HG02870 (cell line): ENCODE data around the gene CDH4.

Source experiments
- ATAC-seq: cut with Tn5 transposase; IDR thresholded peaks from one replicate; pipeline ENCODE4 v1.9.1; 2021; ENCODE audit warnings: mild to moderate bottlenecking, moderate library complexity; ENCODE audit not compliant: unreplicated experiment

The CDH4 gene

DNA sequence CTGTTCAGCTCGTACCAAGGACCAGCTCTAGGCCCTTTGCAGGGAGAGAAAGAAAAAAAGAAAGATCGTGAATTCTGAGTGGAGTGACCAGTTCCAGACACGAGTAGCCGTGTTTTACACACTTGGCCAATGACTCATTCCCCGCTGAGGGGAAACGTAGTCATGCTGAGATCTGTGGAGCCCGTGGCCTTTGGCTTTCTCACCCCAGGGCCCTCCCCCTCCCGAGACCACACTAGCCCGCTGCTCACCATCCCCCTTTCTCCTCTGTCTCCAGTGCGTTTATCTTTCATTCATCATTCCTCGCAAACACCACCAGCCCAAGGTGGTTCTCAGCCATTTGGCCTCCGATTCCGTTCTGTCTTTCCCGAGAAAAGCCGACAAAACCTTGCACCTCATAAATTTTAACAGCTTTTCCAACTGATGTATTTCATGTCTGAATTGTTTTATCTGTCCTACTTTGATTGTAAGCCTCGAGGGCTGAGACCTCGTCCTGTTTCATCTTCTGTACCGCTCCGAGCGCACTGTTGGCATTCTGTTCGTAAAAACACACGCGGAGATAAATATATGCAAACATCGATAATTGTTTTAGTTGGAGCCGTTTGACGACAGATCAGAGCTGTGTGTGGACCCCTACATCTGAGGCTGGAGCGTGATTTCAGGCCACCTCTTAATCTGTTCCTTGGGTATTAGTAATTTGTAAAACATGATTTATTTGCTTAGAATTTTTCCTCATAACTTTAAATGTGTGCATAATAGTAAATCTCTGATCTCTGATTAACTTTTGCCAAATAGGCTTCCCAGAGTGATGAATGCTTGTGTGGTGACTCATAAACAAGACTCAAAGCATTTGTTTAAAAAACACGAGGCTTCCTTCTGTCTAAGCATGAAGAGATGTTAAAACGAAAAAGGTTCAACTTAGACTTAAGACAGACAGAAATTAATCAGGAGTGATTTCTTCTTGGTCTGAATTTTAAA is 336.6 kb downstream of the CDH4 start:
- ATAC-seq = no peak

GRCh38 chr20:61590236-61590635 is 338.2 kb downstream of the CDH4 start:
- no peak for ATAC-seq

DNA sequence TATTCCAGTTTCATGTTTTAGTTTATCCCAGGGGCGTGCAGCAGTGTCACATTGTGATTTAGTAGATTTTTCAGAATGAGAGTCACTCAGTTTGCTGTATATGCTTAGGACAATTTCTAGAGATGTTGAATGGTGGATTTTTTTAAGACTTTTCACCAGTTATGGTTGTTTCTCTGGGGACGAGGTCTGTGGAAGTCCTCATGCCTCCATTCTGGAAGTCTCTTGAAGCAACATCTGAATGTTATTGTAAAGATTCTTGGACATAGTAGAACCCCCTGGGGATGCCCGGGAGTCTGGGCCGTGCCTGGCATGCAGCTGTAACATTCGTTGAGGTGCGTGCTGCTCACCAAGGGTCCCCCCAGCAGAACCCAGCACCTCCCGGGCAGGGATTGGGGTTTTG is 341.5 kb downstream of the CDH4 start:
- no peak for ATAC-seq

DNA sequence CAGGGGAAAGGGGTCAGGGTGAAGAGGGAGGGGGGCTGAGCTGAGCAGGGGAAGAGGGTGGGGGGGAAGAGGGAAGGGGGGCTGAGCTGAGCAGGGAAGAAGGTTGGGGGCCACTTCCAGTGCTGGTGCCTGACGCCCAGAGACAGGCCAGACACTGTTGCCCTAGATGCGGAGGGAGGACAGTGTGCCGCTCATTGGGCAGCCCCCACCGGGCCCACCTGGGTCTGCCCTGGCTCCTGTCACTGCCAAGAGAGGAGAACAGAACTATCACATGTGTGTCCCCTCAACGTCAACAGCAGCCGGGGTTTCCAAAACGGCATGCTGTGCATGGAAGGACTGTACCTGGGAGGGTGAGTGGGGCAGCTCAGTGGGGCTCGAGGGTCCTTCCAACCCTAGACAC is 342.1 kb downstream of the CDH4 start:
- ATAC-seq = no peak

GRCh38 chr20:61595216-61595615 is 343.2 kb downstream of the CDH4 start:
- no peak for ATAC-seq

GRCh38 chr20:61596687-61597330 is 344.7 kb downstream of the CDH4 start:
- ATAC-seq = no peak

- no peak for ATAC-seq
These were observed 345.9 kb downstream of the CDH4 start for GRCh38 chr20:61597996-61598395.

- no peak for ATAC-seq
These were observed 346.5 kb downstream of the CDH4 start for GRCh38 chr20:61598586-61598985.

DNA sequence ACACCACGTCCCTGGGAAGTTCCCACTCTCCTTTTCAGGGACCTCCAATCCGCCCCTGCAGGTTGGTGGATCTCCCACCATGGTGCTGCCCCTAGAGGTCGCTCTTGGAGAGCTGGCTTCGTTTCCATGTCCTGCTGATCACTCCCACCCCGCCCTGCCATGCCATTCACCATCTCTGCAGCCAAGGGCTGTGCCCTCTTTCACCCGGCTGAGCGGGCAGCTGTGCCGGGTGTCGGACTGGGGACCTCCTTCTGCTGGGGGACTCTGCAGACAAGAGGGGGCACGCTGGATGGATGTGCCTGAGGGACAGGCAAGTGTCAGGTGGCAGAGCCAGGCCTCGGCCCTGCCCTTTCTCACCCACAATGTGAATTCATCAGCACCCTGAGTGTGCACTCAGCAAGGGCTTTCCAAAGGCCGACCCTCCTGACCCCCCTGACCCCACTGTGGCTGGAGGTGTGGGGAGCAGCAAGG is 347.0 kb downstream of the CDH4 start:
- no peak for ATAC-seq

DNA sequence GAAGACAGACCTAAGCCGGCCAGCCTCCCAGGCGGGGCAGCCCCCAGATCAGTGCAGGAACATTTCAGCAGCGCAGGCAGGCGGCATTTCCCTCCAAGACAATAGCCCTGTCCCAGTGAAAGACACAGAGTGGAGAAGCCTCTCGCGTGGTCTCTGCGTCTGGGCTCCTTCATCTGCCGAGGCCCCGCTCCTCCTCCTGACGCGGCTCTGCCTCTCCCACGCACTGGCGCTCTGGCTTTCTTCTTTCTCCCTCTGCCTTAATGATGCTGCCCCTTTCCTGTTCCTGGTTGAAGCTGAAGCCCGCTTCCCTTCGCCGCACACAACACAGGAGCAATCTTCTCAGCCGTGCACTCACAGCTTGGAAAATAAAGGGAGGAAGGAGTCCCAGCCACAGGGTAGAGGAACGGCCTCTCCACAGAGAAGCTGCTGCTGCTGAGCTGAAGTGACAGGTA is 347.5 kb downstream of the CDH4 start:
- ATAC-seq = no peak

- no peak for ATAC-seq
These were observed 348.0 kb downstream of the CDH4 start for GRCh38 chr20:61600016-61600415.

GRCh38 chr20:61601361-61601760 is 349.3 kb downstream of the CDH4 start:
- no peak for ATAC-seq

DNA sequence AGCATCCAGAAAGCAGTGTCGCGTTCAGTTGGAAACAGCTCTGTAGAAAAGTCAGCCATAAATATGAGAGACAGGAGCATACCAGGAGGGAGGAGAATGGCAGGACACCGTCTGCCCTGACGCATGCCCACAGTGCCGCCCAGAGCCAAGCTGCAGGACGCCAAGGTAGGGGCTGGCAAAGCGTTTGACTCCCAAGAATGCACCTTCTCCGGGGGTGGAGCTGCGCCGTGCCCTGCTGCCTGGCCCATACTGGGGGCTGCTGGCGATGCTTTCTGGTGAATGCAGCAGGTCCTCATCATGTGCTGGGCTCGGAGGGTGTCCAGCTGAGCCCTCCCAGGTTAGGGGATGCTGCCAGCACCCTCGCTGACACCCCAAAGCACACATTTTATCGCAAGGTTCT is 349.8 kb downstream of the CDH4 start:
- no peak for ATAC-seq

DNA sequence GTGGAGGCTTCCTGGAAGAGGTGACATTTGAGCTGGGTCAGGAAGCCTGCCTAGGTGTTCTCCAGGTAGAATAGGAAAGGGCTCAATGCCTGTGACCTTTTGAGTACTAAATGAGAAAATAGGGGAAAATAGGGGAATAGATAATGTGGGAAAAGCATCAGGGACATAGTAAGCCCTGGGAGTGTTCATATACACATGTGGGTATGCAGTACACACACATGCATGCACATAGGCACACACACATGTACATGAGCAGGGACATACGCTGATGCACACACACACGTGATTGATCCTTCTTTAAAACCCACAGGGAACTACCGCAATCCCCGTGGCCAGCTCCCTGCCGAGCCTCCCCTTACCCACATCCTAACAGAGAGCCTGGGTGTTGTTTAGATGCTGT is 351.7 kb downstream of the CDH4 start:
- no peak for ATAC-seq

GRCh38 chr20:61604549-61604948 is 352.5 kb downstream of the CDH4 start:
- ATAC-seq = no peak

- no peak for ATAC-seq
These were observed 353.2 kb downstream of the CDH4 start for GRCh38 chr20:61605283-61605682.

- ATAC-seq = no peak
These were observed 353.9 kb downstream of the CDH4 start for GRCh38 chr20:61605862-61606557.

- ATAC-seq = no peak
These were observed 356.4 kb downstream of the CDH4 start for GRCh38 chr20:61608275-61609085.

- no peak for ATAC-seq
These were observed 357.4 kb downstream of the CDH4 start for GRCh38 chr20:61609461-61609860.

DNA sequence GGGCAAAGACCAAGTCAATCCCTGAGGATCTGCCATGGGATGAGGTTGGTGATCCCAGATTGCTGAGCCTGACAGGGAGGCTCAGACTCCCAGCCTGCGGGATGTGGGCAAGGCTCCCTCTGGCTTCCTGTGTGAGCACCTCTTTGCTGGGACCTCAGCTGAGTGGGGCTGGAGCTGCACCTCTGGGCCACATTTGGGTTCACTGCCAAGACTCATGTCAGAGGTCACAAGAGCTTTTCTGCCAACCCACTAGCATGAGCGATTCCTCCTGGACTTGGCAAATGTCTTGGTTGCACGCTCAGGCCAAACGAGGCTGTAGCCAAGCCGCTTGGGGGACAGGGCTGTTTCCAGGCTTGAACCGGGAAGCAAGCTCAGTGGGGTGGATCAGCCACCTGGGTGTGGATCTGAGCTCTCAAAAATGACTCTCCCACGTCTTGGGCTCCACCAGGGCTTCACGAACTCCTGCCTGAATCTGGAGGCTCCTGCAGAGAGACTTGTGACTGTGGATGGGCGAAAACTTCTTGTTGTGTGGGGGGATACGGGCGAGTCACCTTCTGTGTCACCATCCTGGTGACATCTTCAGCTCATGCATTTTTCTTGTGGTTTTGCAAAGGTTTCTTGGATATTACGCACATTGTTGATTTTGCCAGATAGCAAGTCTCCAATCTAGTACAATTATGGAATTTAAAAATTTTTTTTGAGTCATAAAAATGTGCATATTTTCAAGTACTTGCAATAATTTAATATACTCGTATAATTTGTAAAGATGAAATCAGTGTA is 359.5 kb downstream of the CDH4 start:
- ATAC-seq = no peak
